Measurements from ENCODE around the gene STAM2. TPM values are rescaled to one million over a fixed set of nuclear protein-coding genes. Genes with fewer than 3 reads are reported as not detected.

Gene STAM2
- total and polyA plus RNA-seq, 2 of the 13 experiments (the other 11 are each of a cell fraction or from before 2014, with no cell fraction given) = 14.7 to 24.1 TPM

DNA sequence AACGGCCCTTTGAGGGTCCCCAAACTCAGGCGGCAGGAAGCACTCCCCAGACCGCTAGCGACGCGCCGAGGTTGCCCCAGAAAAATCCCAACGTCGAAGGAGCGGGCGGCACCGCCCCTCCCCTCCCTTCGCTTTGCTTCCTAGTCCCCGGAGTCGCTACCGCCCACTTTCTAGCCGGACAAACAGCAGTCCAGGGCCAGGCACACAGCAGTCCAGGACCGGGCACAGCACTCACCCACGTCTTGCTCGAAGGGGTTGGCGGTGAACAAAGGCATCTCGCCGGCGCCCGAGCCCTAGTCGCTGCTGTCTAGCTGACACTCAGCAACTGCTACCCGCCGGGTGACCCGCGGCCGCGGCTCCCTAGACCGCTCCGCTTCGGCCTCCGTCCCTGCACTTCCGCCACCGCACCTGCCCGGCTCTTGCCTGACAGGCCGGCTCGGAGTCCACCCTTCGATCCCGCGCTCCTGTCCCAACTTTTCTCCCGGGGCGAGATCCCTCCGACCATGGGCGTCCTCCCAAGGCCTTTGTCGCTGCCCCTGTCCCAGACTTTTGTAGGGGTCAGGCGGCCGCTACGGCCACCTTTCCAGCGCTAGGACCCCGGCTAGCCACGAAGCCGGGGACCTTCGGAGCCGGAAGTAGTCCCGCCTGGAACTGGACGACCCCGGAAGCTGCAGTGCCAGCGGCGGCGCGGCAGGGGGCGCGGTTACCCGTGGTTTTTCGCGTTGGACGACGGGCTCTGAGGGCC lies at the start of gene STAM2 (continued):
- TF ChIP-seq CAMTA2 (CRISPR knock-in tag; IDR thresholded peaks at IDR 0.05; ENCODE audit: borderline replicate concordance) (peak; percentile 97), HOXA3 (CRISPR knock-in tag; IDR thresholded peaks at IDR 0.05) (peak; percentile 85), ELF3 (CRISPR knock-in tag; IDR thresholded peaks at IDR 0.05) (peak; percentile 96), CREM (IDR thresholded peaks at IDR 0.05) (peak; percentile 83), CREM (CRISPR knock-in tag; IDR thresholded peaks at IDR 0.05) (no peak), RAD21 (CRISPR knock-in tag; IDR thresholded peaks at IDR 0.05) (peak; percentile 98), SP4 (CRISPR knock-in tag; IDR thresholded peaks at IDR 0.05) (peak; percentile 62; the same call in 1 of the 2 replicates), MAZ (IDR thresholded peaks at IDR 0.05; ENCODE audit: borderline replicate concordance, low read depth, low read length) (no peak; the same call in 1 of the 2 replicates), MAZ (CRISPR knock-in tag; IDR thresholded peaks at IDR 0.05; ENCODE audit: low read depth) (peak; percentile 84), ZBTB8A (CRISPR knock-in tag; IDR thresholded peaks at IDR 0.05; ENCODE audit: borderline replicate concordance, low read depth) (no peak; the same call in 1 of the 2 replicates), ZNF672 (CRISPR knock-in tag; IDR thresholded peaks at IDR 0.05) (no peak), PLRG1 (conservative IDR thresholded peaks at IDR 0.05) (no peak), ZNF790 (CRISPR knock-in tag; IDR thresholded peaks at IDR 0.05; ENCODE audit: borderline replicate concordance) (peak; percentile 72; the same call in 1 of the 2 replicates), SRF (IDR thresholded peaks at IDR 0.05; ENCODE audit: low read depth, low read length) (0 out of 2 replicates have a peak, but pooled peaks have one; percentile 29)
- TF ChIP-seq, protein P1, sequence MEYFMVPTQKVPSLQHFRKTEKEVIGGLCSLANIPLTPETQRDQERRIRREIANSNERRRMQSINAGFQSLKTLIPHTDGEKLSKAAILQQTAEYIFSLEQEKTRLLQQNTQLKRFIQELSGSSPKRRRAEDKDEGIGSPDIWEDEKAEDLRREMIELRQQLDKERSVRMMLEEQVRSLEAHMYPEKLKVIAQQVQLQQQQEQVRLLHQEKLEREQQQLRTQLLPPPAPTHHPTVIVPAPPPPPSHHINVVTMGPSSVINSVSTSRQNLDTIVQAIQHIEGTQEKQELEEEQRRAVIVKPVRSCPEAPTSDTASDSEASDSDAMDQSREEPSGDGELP (IDR thresholded peaks at IDR 0.05; ENCODE audit: borderline replicate concordance, low read depth) = peak; percentile 34; the same call in 1 of the 2 replicates
- TF ChIP-seq, protein P2, sequence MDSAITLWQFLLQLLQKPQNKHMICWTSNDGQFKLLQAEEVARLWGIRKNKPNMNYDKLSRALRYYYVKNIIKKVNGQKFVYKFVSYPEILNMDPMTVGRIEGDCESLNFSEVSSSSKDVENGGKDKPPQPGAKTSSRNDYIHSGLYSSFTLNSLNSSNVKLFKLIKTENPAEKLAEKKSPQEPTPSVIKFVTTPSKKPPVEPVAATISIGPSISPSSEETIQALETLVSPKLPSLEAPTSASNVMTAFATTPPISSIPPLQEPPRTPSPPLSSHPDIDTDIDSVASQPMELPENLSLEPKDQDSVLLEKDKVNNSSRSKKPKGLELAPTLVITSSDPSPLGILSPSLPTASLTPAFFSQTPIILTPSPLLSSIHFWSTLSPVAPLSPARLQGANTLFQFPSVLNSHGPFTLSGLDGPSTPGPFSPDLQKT (CRISPR knock-in tag; IDR thresholded peaks at IDR 0.05; ENCODE audit: borderline replicate concordance) = peak; percentile 92; the same call in 1 of the 2 replicates
- TF ChIP-seq, protein P3, sequence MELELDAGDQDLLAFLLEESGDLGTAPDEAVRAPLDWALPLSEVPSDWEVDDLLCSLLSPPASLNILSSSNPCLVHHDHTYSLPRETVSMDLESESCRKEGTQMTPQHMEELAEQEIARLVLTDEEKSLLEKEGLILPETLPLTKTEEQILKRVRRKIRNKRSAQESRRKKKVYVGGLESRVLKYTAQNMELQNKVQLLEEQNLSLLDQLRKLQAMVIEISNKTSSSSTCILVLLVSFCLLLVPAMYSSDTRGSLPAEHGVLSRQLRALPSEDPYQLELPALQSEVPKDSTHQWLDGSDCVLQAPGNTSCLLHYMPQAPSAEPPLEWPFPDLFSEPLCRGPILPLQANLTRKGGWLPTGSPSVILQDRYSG (CRISPR knock-in tag; IDR thresholded peaks at IDR 0.05) = 0 out of 2 replicates have a peak, but pooled peaks have one; percentile 58
- TF ChIP-seq, protein P4, sequence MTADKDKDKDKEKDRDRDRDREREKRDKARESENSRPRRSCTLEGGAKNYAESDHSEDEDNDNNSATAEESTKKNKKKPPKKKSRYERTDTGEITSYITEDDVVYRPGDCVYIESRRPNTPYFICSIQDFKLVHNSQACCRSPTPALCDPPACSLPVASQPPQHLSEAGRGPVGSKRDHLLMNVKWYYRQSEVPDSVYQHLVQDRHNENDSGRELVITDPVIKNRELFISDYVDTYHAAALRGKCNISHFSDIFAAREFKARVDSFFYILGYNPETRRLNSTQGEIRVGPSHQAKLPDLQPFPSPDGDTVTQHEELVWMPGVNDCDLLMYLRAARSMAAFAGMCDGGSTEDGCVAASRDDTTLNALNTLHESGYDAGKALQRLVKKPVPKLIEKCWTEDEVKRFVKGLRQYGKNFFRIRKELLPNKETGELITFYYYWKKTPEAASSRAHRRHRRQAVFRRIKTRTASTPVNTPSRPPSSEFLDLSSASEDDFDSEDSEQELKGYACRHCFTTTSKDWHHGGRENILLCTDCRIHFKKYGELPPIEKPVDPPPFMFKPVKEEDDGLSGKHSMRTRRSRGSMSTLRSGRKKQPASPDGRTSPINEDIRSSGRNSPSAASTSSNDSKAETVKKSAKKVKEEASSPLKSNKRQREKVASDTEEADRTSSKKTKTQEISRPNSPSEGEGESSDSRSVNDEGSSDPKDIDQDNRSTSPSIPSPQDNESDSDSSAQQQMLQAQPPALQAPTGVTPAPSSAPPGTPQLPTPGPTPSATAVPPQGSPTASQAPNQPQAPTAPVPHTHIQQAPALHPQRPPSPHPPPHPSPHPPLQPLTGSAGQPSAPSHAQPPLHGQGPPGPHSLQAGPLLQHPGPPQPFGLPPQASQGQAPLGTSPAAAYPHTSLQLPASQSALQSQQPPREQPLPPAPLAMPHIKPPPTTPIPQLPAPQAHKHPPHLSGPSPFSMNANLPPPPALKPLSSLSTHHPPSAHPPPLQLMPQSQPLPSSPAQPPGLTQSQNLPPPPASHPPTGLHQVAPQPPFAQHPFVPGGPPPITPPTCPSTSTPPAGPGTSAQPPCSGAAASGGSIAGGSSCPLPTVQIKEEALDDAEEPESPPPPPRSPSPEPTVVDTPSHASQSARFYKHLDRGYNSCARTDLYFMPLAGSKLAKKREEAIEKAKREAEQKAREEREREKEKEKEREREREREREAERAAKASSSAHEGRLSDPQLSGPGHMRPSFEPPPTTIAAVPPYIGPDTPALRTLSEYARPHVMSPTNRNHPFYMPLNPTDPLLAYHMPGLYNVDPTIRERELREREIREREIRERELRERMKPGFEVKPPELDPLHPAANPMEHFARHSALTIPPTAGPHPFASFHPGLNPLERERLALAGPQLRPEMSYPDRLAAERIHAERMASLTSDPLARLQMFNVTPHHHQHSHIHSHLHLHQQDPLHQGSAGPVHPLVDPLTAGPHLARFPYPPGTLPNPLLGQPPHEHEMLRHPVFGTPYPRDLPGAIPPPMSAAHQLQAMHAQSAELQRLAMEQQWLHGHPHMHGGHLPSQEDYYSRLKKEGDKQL (CRISPR knock-in tag; IDR thresholded peaks at IDR 0.05; ENCODE audit: low read depth) = peak; percentile 66; the same call in 1 of the 2 replicates
